ENCODE measurements around the gene HIVEP3.

Gene HIVEP3

GRCh38 chr1:41856944-41857285, 61.8 kb downstream of the HIVEP3 start:
- H3K27ac ChIP-seq (ENCODE audit: low read depth, low read length), result no peak overlapping the region
- no peaks in the 10 kb centered on the region for H3K36me3 ChIP-seq (ENCODE audit: control insufficient read depth in 5 of 5, insufficient read depth in 5 of 5, low read length in 5 of 5)
- H3K9me3 ChIP-seq (ENCODE audit: control insufficient read depth in 5 of 5, low read length in 5 of 5), result no peaks in the 10 kb centered on the region
- no peaks in the 10 kb centered on the region for H3K27me3 ChIP-seq (ENCODE audit: control insufficient read depth in 5 of 5, insufficient read depth in 4 of 5, low read length in 5 of 5)
- H3K4me1 ChIP-seq (ENCODE audit: control insufficient read depth in 5 of 5, insufficient read depth in 5 of 5, low read length in 5 of 5), result peaks cover 10 to 37% (median 34%) of the 10 kb centered on the region in 5 donors
- no peak overlapping the region for H3K4me3 ChIP-seq (ENCODE audit: low read depth in 1 of 5, low read length in 5 of 5)
- H3K9ac ChIP-seq (ENCODE audit: low read length in 5 of 5), result no peak overlapping the region

- no peaks in the 10 kb centered on the region for H3K36me3 ChIP-seq (ENCODE audit: control insufficient read depth in 5 of 5, insufficient read depth in 5 of 5, low read length in 5 of 5)
- no peaks in the 10 kb centered on the region for H3K9me3 ChIP-seq (ENCODE audit: control insufficient read depth in 5 of 5, low read length in 5 of 5)
- peaks cover 10 to 39% (median 39%) of the 10 kb centered on the region in 5 donors for H3K4me1 ChIP-seq (ENCODE audit: control insufficient read depth in 5 of 5, insufficient read depth in 5 of 5, low read length in 5 of 5)
- no peak overlapping the region for H3K9ac ChIP-seq (ENCODE audit: low read length in 5 of 5)
- H3K27ac ChIP-seq (ENCODE audit: low read depth, low read length), result no peak overlapping the region
- no peaks in the 10 kb centered on the region for H3K27me3 ChIP-seq (ENCODE audit: control insufficient read depth in 5 of 5, insufficient read depth in 4 of 5, low read length in 5 of 5)
- H3K4me3 ChIP-seq (ENCODE audit: low read depth in 1 of 5, low read length in 5 of 5), result no peak overlapping the region
These were observed 62.4 kb downstream of the HIVEP3 start for GRCh38 chr1:41856151-41856943.

DNA sequence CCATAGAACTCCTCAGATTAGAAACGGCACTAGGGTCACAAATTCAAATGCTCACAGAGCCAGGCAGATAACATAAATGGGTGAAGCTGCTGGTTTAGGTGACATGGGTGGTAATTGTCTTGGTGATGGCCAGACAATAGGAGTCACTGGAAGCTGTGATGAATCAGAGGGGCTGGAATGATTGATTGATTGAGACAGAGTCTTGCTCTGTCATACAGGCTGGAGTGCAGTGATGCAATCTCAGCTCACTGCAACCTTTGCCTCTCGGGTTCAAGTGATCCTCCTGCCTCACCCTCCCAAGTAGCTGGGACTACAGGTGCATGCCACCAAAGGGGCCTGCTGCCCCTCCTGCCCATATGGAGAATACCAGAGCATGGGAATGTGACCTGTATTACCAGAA, 63.0 kb downstream of the HIVEP3 start:
- Histone ChIP-seq H3K9ac (ENCODE audit: low read length in 5 of 5) (no peak overlapping the region), H3K4me1 (ENCODE audit: control insufficient read depth in 5 of 5, insufficient read depth in 5 of 5, low read length in 5 of 5) (peaks cover 10 to 41% (median 39%) of the 10 kb centered on the region in 5 donors), H3K27me3 (ENCODE audit: control insufficient read depth in 5 of 5, insufficient read depth in 4 of 5, low read length in 5 of 5) (no peaks in the 10 kb centered on the region), H3K27ac (ENCODE audit: low read depth, low read length) (no peak overlapping the region), H3K9me3 (ENCODE audit: control insufficient read depth in 5 of 5, low read length in 5 of 5) (no peaks in the 10 kb centered on the region), H3K36me3 (ENCODE audit: control insufficient read depth in 5 of 5, insufficient read depth in 5 of 5, low read length in 5 of 5) (no peaks in the 10 kb centered on the region), H3K4me3 (ENCODE audit: low read depth in 1 of 5, low read length in 5 of 5) (no peak overlapping the region)

- Histone ChIP-seq H3K4me1 (ENCODE audit: control insufficient read depth in 5 of 5, insufficient read depth in 5 of 5, low read length in 5 of 5) (peaks cover 10 to 45% (median 39%) of the 10 kb centered on the region in 5 donors), H3K9ac (ENCODE audit: low read length in 5 of 5) (no peak overlapping the region)
These were observed 64.8 kb downstream of the HIVEP3 start for GRCh38 chr1:41853907-41854306.

GRCh38 chr1:41852091-41852490, 66.6 kb downstream of the HIVEP3 start:
- H3K4me3 ChIP-seq (ENCODE audit: low read depth in 1 of 5, low read length in 5 of 5), result no peak overlapping the region
- no peaks in the 10 kb centered on the region for H3K27me3 ChIP-seq (ENCODE audit: control insufficient read depth in 5 of 5, insufficient read depth in 4 of 5, low read length in 5 of 5)
- H3K9ac ChIP-seq (ENCODE audit: low read length in 5 of 5), result no peak overlapping the region
- peaks cover 0 to 2% (median 0%) of the 10 kb centered on the region in 5 donors for H3K36me3 ChIP-seq (ENCODE audit: control insufficient read depth in 5 of 5, insufficient read depth in 5 of 5, low read length in 5 of 5)
- H3K9me3 ChIP-seq (ENCODE audit: control insufficient read depth in 5 of 5, low read length in 5 of 5), result no peaks in the 10 kb centered on the region
- peaks cover 10 to 58% (median 49%) of the 10 kb centered on the region in 5 donors for H3K4me1 ChIP-seq (ENCODE audit: control insufficient read depth in 5 of 5, insufficient read depth in 5 of 5, low read length in 5 of 5)
- H3K27ac ChIP-seq (ENCODE audit: low read depth, low read length), result no peak overlapping the region

More at GRCh38 chr1:41853907-41854306, 64.8 kb downstream of the HIVEP3 start:
- Histone ChIP-seq H3K27ac (ENCODE audit: low read depth, low read length) (peak overlapping the region; percentile 49), H3K4me3 (ENCODE audit: low read depth in 1 of 5, low read length in 5 of 5) (no peak overlapping the region), H3K36me3 (ENCODE audit: control insufficient read depth in 5 of 5, insufficient read depth in 5 of 5, low read length in 5 of 5) (no peaks in the 10 kb centered on the region), H3K9me3 (ENCODE audit: control insufficient read depth in 5 of 5, low read length in 5 of 5) (no peaks in the 10 kb centered on the region), H3K27me3 (ENCODE audit: control insufficient read depth in 5 of 5, insufficient read depth in 4 of 5, low read length in 5 of 5) (no peaks in the 10 kb centered on the region)

GRCh38 chr1:41851589-41851988, 67.1 kb downstream of the HIVEP3 start:
- H3K4me1 ChIP-seq (ENCODE audit: control insufficient read depth in 5 of 5, insufficient read depth in 5 of 5, low read length in 5 of 5), result peaks cover 8 to 53% (median 44%) of the 10 kb centered on the region in 5 donors
- H3K36me3 ChIP-seq (ENCODE audit: control insufficient read depth in 5 of 5, insufficient read depth in 5 of 5, low read length in 5 of 5), result peaks cover 0 to 2% (median 0%) of the 10 kb centered on the region in 5 donors
- no peaks in the 10 kb centered on the region for H3K27me3 ChIP-seq (ENCODE audit: control insufficient read depth in 5 of 5, insufficient read depth in 4 of 5, low read length in 5 of 5)
- no peak overlapping the region for H3K27ac ChIP-seq (ENCODE audit: low read depth, low read length)
- no peak overlapping the region for H3K9ac ChIP-seq (ENCODE audit: low read length in 5 of 5)
- H3K4me3 ChIP-seq (ENCODE audit: low read depth in 1 of 5, low read length in 5 of 5), result no peak overlapping the region
- H3K9me3 ChIP-seq (ENCODE audit: control insufficient read depth in 5 of 5, low read length in 5 of 5), result no peaks in the 10 kb centered on the region

DNA sequence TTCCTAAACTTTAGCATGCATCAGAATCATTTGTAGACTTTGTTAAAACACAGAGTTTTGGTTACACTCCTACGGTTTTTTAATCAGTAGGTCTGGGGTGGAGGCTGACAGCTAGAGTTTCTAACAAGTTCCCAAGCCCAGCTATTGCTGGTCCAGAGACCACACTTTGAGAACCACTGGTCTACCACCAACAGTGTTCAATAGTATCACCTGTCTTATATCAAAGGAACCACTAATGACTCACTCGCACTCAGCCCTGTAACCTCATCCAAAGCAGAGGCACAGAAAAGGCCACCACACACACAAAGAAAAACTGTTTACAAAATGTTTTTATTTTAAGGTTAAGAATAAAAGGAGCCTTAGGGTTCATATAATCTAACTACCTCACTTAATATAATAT, 68.7 kb downstream of the HIVEP3 start:
- Histone ChIP-seq H3K9ac (ENCODE audit: low read length in 5 of 5) (no peak overlapping the region), H3K36me3 (ENCODE audit: control insufficient read depth in 5 of 5, insufficient read depth in 5 of 5, low read length in 5 of 5) (peaks cover 0 to 2% (median 0%) of the 10 kb centered on the region in 5 donors), H3K4me1 (ENCODE audit: control insufficient read depth in 5 of 5, insufficient read depth in 5 of 5, low read length in 5 of 5) (peaks cover 5 to 43% (median 37%) of the 10 kb centered on the region in 5 donors), H3K4me3 (ENCODE audit: low read depth in 1 of 5, low read length in 5 of 5) (no peak overlapping the region), H3K9me3 (ENCODE audit: control insufficient read depth in 5 of 5, low read length in 5 of 5) (no peaks in the 10 kb centered on the region), H3K27me3 (ENCODE audit: control insufficient read depth in 5 of 5, insufficient read depth in 4 of 5, low read length in 5 of 5) (no peaks in the 10 kb centered on the region), H3K27ac (ENCODE audit: low read depth, low read length) (no peak overlapping the region)

- peaks cover 5 to 43% (median 37%) of the 10 kb centered on the region in 5 donors for H3K4me1 ChIP-seq (ENCODE audit: control insufficient read depth in 5 of 5, insufficient read depth in 5 of 5, low read length in 5 of 5)
- H3K9me3 ChIP-seq (ENCODE audit: control insufficient read depth in 5 of 5, low read length in 5 of 5), result no peaks in the 10 kb centered on the region
- no peaks in the 10 kb centered on the region for H3K27me3 ChIP-seq (ENCODE audit: control insufficient read depth in 5 of 5, insufficient read depth in 4 of 5, low read length in 5 of 5)
- H3K9ac ChIP-seq (ENCODE audit: low read length in 5 of 5), result no peak overlapping the region
- peaks cover 0 to 2% (median 0%) of the 10 kb centered on the region in 5 donors for H3K36me3 ChIP-seq (ENCODE audit: control insufficient read depth in 5 of 5, insufficient read depth in 5 of 5, low read length in 5 of 5)
- H3K27ac ChIP-seq (ENCODE audit: low read depth, low read length), result no peak overlapping the region
- no peak overlapping the region for H3K4me3 ChIP-seq (ENCODE audit: low read depth in 1 of 5, low read length in 5 of 5)
These were observed 69.4 kb downstream of the HIVEP3 start for GRCh38 chr1:41849211-41849759.

- Histone ChIP-seq H3K27ac (ENCODE audit: low read depth, low read length) (no peak overlapping the region), H3K36me3 (ENCODE audit: control insufficient read depth in 5 of 5, insufficient read depth in 5 of 5, low read length in 5 of 5) (peaks cover 0 to 2% (median 0%) of the 10 kb centered on the region in 5 donors), H3K9ac (ENCODE audit: low read length in 5 of 5) (no peak overlapping the region), H3K27me3 (ENCODE audit: control insufficient read depth in 5 of 5, insufficient read depth in 4 of 5, low read length in 5 of 5) (no peaks in the 10 kb centered on the region), H3K4me3 (ENCODE audit: low read depth in 1 of 5, low read length in 5 of 5) (no peak overlapping the region), H3K4me1 (ENCODE audit: control insufficient read depth in 5 of 5, insufficient read depth in 5 of 5, low read length in 5 of 5) (peaks cover 5 to 40% (median 32%) of the 10 kb centered on the region in 5 donors), H3K9me3 (ENCODE audit: control insufficient read depth in 5 of 5, low read length in 5 of 5) (no peaks in the 10 kb centered on the region)
These were observed 70.3 kb downstream of the HIVEP3 start for GRCh38 chr1:41848216-41848952.

DNA sequence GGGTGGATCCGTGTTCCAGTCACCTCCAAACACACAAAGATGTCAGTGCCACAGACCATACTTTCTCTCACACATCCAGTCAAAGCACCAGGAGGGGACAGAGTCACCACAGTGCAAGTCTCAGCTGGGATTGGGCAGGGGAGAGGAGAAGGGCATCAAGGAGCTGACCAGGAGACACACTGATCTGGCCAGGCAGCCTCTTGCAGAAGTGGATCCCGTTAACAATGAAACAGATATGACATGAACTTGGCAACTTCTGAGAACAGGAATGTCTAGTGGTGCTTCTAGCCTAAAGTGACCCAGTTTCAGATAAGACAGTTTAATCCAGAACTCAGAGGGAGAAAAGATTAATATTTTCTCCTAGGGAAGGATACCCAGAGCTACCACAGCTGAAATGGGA, 71.0 kb downstream of the HIVEP3 start:
- H3K27ac ChIP-seq (ENCODE audit: low read depth, low read length), result no peak overlapping the region
- H3K27me3 ChIP-seq (ENCODE audit: control insufficient read depth in 5 of 5, insufficient read depth in 4 of 5, low read length in 5 of 5), result no peaks in the 10 kb centered on the region
- peaks cover 0 to 2% (median 0%) of the 10 kb centered on the region in 5 donors for H3K36me3 ChIP-seq (ENCODE audit: control insufficient read depth in 5 of 5, insufficient read depth in 5 of 5, low read length in 5 of 5)
- no peak overlapping the region for H3K4me3 ChIP-seq (ENCODE audit: low read depth in 1 of 5, low read length in 5 of 5)
- no peaks in the 10 kb centered on the region for H3K9me3 ChIP-seq (ENCODE audit: control insufficient read depth in 5 of 5, low read length in 5 of 5)
- no peak overlapping the region for H3K9ac ChIP-seq (ENCODE audit: low read length in 5 of 5)
- peaks cover 5 to 34% (median 26%) of the 10 kb centered on the region in 5 donors for H3K4me1 ChIP-seq (ENCODE audit: control insufficient read depth in 5 of 5, insufficient read depth in 5 of 5, low read length in 5 of 5)

Data from subcutaneous abdominal adipose tissue (tissue), 5 donors.